ENCODE measurements around the gene FBXL7.

DNA sequence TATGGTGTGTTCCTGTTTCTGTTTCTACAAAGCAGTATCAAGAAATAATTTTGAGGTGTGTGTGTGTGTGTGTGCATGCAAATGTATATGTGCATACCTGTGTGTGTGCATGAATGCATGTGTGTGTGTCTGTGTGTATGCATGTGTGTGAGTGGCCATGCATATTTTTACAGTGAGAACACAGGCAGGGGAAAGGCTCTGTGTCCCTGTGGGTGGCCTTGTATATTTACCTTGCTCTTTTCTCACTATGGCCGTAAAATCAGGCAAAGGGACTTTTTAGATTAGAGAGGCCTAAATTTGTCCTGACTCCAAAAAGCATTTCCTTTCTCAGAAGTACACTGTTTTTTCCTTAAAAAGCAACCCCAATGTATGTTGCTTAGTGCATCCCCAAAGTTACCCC, 386.2 kb downstream of the FBXL7 start:
- TF ChIP-seq, protein P1, sequence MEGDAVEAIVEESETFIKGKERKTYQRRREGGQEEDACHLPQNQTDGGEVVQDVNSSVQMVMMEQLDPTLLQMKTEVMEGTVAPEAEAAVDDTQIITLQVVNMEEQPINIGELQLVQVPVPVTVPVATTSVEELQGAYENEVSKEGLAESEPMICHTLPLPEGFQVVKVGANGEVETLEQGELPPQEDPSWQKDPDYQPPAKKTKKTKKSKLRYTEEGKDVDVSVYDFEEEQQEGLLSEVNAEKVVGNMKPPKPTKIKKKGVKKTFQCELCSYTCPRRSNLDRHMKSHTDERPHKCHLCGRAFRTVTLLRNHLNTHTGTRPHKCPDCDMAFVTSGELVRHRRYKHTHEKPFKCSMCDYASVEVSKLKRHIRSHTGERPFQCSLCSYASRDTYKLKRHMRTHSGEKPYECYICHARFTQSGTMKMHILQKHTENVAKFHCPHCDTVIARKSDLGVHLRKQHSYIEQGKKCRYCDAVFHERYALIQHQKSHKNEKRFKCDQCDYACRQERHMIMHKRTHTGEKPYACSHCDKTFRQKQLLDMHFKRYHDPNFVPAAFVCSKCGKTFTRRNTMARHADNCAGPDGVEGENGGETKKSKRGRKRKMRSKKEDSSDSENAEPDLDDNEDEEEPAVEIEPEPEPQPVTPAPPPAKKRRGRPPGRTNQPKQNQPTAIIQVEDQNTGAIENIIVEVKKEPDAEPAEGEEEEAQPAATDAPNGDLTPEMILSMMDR (IDR thresholded peaks at IDR 0.05; ENCODE audit: low read depth, low read length): no peak
- no peak for TF ChIP-seq EZH2phosphoT487 (IDR thresholded peaks at IDR 0.05; ENCODE audit: low read depth)

All from OCI-LY3 (cell line).